A172 (cell line): ENCODE data around the gene MAP3K15. TPM values are rescaled to one million over a fixed set of nuclear protein-coding genes. Genes with fewer than 3 reads are reported as not detected.
A peak's percentile ranks its signal among the peaks of the same experiment; 100 is the strongest.

Source experiments
- DNase-seq: peaks from one replicate; pipeline ENCODE4 v3.0.0-alpha.2; 2015; ENCODE audit warnings: low spot score
- total RNA-seq: library from RNA; depleted of rRNA; stranded (reverse); fragments of >200 nt; shearing (Covaris generic); gene quantifications from 2 replicates; pipeline ENCODE4 v1.2.3, GENCODE V29; 2014

MAP3K15 gene
- total RNA-seq, 1 experiment from 2014 or later, result 1.4 TPM

DNA sequence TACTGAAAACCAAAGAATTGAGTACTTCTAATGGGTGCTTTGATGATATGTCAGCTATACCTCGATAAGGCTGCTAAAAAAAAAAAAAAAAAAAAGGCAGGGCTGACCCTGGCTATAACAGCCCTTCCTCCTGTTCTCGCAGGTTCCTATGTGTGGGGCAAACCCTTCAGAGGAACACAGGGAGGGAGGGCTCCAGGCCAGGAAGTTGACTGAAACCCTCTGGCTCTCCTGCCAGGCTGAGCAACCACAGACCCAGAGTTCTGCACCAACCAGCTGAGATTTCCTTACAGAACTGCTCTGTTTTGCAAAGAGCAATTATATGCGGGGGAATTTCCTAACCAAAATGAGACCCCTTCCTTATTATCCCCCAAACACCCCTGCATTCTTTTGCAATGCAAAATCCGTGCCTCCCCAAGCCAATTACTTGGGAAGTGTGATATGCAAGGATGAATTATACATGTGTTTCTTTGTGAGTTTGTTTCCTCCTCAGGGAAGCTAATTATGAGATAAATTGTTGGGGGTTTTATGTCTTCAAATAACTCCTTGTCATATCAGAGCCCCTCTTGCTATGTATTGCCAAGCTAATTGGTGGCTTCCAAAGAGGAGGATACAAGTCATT lies 126.0 kb downstream of the MAP3K15 start:
- no peak for DNase-seq

DNA sequence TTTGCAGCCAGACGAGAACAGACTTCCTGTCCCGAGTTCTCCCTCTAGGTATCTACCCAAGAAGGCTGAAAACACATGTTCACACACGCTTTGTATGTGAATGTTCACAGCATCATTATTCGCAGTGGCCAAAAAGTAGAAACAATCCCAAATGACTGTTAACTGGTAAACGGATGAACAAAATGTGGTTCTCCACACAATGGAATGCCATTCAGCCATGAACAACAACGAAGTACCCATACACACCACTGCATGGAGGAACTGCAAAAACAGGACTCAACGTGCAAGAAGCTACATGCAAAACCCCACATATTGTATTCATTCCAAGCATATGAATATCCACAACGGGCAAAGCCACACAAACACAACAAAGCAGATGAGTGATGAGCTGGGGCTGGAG lies 126.6 kb downstream of the MAP3K15 start:
- no peak for DNase-seq

DNA sequence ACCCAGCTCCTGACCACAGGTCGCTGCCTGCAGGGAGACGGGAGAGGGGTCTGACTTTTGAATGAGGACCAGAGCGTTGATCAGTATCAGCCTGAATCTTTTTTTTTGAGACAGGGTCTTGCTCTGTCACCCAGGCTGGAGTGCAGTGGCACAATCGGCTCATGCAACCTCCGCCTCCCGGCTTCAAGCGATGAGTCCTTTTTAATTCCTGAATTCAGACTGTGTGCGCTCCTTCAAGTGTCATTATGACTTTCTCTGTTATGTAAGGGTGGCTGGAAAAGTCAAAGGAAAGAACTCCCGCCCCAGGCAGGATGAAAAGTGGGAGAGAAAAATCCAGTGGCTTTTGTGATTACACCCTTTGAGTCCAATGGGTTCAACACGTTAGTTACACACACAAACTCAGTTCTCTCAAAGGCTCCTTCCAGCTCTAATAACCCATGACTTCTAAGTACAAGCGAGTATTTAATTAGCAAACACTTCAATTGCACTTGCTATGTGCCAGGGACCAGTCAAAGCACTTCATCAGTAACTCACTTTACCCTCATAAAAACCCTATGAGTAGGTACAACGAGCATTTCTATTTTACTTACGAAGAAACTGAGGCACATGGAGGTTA lies 127.1 kb downstream of the MAP3K15 start:
- no peak for DNase-seq

DNA sequence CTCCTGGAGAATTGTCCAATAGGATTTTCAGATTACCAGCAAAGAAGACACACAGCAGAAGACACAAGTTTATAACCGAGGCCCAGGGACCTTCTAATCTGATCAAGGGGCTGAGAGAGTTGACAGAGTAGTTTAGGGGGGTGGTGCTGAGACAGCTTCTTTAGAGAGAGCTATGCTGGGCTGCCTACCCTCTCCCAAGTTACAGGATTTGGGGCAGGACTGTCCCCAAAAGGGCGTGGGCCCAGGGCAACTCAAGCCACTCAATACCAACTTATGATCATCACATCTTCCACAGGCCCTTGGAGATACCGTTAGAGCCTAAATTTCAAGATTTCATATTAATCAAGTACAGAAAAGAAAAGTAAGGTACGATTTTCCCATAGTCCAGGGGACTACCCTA lies 128.6 kb downstream of the MAP3K15 start:
- DNase-seq, result no peak

DNA sequence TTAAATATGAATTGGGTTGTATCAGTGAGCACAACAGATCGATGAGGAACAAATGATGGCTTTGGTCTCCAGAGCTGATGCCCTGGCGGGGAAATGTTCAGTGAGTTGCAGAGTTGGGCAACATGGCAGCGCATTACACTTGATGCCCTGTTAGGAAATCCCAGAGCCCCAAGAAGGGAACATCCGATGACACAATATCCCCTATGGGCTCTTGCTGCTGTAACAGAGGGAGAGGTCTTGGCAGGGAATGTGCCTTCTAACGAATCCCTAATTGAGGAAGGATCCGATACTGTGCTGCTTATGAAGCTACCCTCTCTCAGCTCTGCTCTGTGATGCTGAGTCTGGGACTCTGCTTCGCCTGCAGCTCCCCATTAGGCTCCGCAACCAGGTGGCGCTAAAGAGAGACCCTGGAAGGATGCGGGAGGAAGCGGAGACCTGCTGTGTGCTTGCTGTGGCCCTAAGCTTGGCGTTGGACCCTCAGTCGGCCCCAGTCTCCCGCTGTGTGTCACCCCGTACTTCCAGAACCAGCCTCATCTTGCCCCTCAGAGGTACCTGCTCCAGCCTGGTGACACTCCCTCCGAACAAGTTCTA lies 132.7 kb downstream of the MAP3K15 start:
- DNase-seq, result peak; percentile 24

- DNase-seq, result no peak
Measured at GRCh38 chrX:19381326-19381725, 134.0 kb downstream of the MAP3K15 start.

GRCh38 chrX:19377799-19378198 lies 137.5 kb downstream of the MAP3K15 start:
- no peak for DNase-seq

DNA sequence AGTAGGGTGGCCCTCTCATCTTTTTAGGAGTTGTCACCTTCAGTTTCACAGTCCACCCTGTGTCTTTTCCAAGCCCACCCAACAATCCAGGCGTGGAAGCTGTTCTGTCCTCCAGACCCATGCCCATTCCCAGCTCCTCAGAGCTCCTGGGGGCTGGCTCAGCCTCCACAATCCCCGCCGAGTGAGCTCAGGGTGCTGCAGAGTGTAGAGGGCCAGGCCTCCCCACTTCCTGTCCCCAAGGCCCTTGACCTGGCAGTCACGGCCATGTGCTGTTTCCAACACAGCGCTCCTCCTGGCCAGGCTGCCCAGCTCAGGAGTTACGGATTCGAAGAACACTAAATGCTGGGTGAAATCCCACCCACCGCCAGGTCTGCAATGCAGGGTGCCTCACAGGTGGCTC lies 139.8 kb downstream of the MAP3K15 start:
- no peak for DNase-seq

DNA sequence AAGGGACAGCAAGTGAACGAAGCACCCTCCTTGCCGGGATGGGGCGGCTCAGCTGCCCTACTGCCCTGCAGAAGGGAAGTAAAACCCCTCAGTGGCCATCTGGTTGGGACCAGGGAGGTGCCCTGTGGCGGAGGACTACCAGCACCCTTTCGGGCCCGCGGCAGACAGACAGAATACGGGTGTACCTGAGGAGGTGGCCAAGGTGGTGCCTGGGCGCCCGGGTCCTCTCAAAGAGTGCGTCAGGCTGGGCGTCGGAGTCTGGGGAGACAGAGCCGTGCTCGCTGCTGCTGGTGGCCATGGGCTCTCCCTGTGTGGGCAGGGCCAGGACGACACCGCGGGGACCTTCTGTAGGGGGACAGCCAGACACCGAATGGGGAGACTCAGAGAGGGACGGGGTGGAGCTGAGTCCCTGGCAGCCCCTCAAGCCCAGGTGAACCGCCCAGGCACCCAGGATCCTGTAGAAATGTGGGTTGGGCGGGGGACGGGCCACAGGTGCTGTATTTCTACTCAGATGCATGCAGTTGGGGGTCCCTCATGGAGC lies 141.9 kb downstream of the MAP3K15 start:
- DNase-seq, result no peak

DNA sequence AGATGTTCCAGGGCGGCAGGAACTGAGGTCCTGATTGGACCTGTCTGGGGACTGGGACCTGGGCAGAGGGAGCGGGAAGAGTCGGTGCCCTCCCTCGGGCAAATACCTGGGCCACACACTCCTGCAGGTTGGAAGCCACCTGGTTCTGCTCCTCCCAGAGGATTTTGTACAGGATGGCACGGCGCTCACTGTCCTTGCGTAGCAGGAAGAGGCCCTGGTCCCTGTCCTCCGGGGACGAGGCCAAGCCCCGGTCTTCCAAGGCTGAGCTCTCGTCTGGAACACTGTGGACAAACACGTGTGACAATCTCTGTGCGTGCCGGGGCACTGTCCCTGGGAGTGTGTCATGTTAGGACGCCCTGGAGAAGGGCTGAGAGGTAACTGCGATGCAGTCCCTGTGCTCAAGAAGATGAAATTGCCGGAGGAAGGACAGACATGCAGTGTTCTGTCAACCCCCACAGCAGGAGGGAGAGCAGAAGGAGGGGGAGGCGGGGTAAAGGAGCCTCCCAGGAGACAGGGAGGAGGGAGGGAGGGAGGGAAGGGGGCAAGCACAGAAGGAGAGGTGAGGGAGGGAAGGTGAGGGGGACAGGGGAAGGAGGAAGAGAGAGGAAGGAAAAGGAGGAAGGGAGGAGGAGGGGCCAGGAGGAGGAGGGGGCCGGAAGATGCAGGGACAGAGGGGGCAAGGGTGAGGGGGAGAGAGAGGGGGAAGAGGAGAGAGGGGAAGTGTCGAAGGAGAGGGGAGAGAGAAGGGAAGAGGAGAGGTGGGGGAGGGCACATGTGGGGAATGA lies 142.6 kb downstream of the MAP3K15 start:
- DNase-seq, result no peak

GRCh38 chrX:19372170-19372546 lies 143.2 kb downstream of the MAP3K15 start:
- peak; percentile 55 for DNase-seq

- no peak for DNase-seq
Measured at GRCh38 chrX:19370061-19370460, 145.2 kb downstream of the MAP3K15 start.

DNA sequence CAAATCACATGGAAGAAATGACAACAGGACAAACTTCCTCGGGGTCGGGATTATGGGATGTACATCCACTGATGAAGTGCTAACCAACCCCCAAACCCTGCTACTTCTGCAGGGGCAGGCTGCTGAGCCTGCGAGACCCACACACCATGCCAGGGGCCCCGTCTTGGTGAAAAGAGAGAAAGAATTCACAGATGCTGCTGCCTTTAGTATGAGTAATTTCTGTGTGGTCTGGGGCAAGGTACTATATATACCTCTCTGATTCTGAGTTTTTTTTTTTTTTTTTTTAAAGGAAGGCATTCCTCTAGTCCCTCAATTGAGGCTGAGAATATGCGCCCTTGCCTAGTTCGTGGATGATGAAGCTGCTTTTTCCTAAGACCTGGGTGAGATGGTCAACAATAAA lies 146.7 kb downstream of the MAP3K15 start:
- no peak for DNase-seq

DNA sequence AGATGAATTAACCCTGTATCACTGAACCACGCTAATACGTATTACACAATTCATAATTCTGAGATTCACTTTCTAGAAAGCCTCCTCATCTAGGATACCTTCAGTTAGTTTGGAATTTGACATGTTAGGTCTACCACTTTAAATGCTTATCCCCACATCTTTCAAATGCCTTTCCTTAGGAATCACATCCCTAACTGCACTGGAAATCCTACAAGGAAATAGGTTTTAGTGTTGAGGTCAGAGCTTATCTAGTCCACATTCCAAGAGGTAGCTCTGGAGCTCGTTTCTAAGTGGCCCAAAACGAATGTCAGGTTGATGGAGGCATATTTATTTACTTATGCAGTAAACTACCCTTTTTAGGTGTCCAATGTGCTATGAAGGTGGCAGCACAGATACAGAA lies 153.6 kb downstream of the MAP3K15 start:
- DNase-seq, result no peak

- DNase-seq, result no peak
Measured at GRCh38 chrX:19360903-19361302, 154.4 kb downstream of the MAP3K15 start.

DNA sequence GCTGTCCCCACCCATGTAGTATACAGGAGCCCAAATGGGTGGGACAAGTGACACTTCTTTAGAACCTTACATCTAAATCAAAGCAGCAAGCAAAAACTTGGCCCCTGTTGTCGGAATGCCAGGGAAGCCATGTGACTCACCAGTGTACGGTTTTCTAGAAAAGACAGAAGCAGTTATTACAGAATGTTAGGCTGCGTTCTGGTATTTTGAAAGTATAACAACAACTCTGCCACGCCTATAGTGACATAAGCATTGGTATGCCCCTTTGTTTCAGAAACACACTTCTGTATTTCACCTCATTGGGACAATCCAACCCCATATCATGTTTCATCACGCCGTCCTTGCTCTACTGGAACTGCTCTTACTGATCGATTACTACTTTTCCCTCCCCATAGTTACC lies 156.8 kb downstream of the MAP3K15 start:
- DNase-seq, result no peak

GRCh38 chrX:19354625-19355024 lies 160.7 kb downstream of the MAP3K15 start:
- DNase-seq, result no peak

GRCh38 chrX:19350941-19351384 lies 164.3 kb downstream of the MAP3K15 start:
- DNase-seq, result no peak

DNA sequence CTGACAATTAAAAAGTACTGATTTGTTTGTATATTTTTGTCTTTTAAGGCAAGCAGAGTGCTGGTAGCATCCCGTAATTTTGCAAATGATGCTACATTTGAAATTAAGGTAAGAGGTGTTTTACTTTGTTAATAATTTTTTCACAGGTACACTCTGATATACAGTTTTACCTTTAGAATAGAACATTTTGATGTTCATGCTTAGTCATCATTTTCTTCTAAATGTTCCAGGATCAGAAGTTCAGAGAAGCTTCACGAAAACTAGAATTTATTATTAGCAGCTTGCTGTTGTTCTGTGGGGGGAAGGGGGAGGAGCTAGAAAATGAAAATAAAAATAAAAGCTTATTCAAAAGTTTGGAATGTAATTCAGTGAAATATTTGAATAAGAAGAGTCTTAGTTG lies 166.0 kb downstream of the MAP3K15 start:
- no peak for DNase-seq

DNA sequence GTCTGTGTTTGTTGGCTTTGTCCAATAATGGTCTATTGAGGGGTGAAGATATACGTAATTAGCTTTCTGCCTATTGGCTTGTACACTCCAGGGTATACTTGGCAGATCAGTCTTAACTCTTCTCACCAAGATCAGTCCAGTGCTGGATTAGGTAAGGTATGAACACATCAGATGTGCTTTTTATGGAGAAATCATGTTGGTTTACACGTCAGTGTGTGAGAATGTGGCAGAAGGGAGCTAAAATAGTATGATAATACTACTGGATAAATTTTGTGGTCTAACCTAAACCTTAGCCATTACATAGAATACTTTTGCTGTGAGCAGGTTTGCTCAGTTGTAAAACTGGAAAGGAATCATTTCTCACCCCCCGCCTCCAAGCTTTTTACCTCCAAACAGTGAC lies 167.4 kb downstream of the MAP3K15 start:
- no peak for DNase-seq

- DNase-seq, result no peak
Measured at GRCh38 chrX:19344661-19345060, 170.6 kb downstream of the MAP3K15 start.
